ELF-1 (cell line): ENCODE results near the gene ILDR2.

Experiments
- DNase-seq: peaks from one replicate; pipeline ENCODE4 v3.0.0-alpha.2; 2016; ENCODE audit warnings: low read depth, low spot score

The ILDR2 gene, protein sequence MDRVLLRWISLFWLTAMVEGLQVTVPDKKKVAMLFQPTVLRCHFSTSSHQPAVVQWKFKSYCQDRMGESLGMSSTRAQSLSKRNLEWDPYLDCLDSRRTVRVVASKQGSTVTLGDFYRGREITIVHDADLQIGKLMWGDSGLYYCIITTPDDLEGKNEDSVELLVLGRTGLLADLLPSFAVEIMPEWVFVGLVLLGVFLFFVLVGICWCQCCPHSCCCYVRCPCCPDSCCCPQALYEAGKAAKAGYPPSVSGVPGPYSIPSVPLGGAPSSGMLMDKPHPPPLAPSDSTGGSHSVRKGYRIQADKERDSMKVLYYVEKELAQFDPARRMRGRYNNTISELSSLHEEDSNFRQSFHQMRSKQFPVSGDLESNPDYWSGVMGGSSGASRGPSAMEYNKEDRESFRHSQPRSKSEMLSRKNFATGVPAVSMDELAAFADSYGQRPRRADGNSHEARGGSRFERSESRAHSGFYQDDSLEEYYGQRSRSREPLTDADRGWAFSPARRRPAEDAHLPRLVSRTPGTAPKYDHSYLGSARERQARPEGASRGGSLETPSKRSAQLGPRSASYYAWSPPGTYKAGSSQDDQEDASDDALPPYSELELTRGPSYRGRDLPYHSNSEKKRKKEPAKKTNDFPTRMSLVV

DNA sequence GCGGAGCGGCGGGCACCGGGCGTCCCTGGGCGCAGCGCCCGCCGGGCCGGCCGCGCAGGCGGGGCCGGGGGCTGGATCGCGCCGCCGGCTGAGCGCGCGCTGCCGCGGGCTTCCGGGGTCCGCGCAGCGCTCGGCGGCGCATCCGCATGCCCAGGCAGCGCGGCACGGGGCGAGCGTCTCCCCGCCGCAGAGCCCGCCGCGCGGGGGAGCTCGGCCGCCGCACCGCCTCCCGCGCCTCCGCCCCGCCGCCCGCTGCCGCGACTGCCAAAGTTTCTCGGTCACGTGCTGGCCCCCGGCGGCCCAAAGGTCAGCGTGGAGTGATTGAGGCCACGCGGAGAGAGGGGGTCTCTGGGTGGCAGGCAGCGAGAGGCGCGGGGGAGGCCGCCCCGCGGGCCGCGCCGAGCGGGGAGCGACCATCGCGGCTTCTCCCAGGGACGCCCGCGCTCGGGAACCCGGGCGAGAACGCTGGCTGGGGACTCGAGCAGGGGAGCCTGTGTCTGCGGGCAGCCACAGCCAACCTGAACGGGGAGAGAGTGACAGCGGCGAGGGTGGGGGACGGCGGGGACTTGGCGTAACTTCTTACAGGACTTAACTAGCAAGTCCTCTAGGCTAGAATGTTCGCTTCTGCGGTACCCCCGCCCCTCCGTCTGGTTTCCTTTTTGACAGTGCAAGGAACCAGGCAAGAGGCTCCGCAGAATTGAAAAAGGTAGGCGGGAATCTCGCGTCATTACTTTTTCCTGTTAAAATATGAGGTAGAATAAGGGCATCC is at the start of gene ILDR2:
TSS of gene ILDR2 (minus strand) at position 180 of the 769 bp plus-strand sequence. CDS start 272 bp downstream, outside the sequence.
- peak; percentile 57 for DNase-seq

DNA sequence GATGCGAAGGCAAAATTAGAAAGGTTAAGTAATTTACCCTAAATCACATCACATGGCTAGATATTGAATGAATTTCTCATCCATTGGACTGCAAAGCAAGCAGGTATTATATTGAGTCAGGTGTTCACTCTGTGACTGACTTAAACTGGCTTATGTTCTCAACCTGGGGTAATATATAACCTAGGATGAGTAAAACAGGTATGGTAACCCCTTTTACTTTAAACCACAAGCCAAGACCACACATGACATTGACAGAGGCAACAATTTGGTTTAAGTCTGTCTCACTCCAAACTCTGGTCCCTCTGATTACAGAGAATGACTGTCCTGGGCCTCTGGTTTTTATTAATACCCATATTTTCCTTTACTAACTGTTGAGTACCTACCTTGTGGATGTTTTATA is 47.0 kb upstream of the ILDR2 start:
- no peak for DNase-seq

DNA sequence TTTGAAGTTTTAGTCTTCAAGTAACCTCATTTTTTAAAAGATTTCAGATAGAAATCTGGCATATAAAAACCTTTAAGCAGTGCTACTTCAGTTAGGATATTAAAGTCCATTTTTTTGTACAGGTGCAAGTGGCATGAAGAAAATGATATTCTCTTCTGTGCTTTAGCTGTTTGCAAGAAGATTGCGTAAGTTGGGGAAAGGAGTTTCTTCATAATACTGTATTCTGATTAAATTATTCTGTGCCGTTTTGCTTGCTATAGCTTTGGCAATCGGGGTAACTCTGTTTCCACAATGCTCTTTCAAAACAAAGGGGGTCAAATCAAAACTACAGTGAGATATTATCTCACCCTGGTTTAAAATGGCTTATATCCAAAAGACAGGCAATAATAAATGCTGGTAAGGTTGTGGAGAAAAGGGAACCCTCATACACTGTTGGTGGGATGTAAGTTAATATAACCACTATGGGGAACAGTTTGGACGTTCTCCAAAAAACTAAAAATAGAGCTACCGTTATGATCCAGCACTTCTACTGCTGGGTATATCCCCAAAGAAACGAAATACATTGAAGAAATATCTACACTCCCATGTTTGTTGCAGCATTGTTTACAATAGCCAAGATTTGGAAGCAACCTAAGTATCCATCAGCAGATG is 40.9 kb upstream of the ILDR2 start:
- no peak for DNase-seq

DNA sequence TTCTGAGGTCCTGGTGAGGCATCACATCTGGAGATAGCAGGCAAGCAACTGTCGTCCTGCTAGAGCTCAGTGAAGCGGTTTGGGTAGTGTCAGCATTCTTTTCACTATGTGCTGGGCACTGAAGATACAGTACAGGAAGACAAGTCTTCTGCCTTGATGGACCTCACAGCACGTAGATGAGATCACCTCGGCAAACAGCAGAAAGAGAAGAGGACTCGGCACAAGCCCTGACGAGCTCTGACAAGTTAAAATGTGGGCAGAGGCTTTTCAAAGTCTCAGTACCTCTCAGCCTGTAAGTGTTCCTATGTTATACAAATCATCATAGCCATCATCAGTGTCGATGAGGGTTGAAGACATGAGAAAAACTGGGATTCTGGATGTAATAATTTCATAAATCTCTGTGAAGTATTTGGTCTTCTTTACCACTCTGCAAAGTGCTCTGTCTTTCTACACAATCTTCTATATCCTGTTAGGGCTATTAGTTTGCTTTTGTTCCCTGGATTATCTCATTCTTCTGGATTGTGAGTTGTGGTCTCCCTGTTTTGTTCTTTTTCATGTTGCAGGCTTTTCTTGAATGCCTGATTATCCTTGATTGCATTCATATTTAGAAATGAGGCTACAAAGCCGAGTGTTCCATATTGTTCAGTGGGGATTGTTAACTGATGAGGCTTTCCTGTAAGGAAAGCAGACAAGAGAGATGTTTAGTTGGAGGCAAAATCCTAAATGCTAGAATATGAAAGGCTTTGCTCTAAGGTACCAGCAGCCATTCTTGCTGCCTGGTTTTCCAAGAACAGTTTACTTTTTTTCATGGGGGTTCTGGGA is 38.0 kb upstream of the ILDR2 start:
- no peak for DNase-seq

DNA sequence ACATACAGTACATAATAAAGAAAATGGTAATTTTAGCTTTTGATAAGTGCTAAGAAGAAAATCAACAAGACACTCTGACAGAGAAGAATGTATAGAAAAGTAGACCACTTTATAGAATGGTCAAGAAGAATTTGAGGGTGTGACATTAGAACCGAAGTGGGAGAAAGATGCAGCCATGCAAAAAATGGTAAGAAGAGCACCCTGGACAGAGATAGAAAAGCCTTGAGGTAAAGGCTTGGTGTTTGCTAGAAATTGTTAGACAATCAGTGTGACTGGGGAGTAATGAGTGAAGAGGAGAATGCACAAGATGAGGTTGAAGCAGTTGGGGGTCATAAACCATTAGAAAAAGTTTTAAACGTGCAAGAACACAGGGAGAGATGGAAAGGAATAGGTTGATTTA is 37.2 kb upstream of the ILDR2 start:
- no peak for DNase-seq

DNA sequence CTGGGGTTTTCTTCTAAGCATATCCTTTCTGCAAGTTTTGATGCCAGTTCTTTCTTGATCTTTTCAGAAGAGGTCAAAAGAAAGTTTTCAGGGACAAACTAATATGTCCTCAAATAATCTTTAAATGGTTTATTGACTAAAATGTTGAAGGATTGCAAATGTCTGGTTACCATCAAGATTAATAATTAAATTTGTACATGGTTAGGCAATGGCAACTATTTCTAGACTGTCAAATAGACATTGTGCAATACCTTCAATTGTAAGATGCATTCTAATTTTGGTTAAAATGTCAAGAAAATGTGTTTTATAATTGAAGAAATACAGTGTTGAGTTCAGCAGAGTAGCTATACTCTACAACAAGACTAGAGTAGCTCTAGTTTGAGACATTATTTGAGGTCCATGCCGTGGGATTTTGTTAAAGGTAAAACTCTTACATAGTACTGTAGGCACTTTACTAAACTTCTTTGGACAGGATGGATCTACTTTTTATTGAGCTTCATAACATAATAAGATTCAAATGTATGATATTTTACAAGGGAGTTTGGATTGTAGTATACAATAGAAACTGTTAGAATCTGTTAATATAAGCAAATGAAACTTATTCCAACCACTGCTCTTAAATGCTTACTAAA is 36.3 kb upstream of the ILDR2 start:
- no peak for DNase-seq

DNA sequence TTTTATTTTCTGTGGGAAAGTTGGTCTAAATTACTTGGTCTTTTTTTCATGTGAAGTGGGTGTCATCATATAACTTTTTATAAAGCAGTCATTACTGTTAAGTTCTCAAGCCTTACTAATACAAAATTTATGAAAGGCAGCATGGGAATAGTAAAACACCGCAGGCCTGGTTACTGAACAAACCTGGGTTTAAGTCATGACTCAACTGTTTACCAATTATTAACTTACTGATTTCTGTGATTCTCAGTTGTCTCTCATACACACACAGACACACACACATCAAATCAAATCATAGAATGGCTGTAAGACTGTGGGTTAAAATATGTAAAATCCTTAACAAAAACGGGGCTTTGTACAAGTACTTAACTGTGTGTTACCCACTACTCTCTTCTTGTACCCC is 28.4 kb upstream of the ILDR2 start:
- DNase-seq = no peak

DNA sequence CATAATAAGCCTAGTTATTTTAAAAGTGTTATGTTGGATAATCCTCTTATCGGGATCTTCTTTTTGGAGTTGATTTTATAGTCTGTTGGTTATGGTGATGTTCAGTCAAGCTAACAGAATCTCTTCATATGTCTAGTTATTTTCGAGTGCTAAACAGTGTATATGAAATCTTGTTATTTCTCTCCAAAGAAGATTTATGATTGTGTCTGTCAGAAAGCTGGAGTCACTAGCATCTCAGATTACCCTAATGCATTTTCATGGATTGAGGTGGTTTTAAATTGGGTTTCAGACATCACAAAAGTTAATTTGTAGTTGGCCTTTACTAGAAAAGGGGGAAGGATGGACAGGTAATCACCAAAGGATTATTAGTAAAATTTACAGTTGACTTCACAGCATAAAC is 27.0 kb upstream of the ILDR2 start:
- DNase-seq = no peak

DNA sequence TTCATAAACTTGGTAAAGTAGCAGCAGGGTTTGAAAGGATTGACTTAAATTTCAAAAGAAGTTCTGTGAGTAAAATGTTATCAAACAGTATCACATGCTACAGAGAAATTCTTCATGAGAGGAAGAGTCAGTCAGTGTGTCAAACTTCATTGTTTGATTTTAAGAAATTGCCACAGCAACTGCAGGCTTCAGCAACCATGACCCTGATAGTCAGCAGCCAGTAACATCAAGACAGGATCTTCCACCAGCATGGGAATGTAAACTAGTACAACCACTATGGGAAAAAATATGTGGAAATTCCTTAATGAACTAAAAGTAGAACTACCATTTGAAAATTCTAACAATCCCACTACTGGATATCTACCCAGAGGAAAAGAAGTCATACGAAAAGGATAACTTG is 25.2 kb upstream of the ILDR2 start:
- DNase-seq = no peak

DNA sequence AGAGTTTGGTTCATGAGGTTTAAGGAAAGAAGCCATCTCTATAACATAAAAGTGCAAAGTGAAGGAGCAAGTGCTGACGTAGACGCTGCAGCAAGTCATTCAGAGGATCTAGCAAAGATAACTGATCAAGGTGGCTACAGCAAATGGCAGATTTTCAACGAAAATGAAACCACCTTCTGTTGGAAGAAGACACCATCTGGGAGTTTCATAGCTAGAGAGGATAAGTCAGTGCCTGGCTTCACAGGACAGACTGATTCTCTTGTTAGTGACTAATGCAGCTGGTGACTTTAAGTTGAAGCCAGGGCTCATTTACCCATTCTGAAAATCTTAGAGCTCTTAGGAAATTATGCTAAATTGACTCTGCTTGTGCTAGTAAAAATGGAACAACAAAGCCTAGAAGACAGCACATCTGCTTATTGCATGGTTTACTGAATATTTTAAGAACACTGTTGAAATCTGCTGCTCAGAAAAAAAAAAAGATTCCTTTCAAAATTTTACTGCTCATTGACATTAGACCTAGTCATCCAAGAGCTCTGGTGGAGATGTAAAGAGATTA is 24.2 kb upstream of the ILDR2 start:
- DNase-seq = no peak

DNA sequence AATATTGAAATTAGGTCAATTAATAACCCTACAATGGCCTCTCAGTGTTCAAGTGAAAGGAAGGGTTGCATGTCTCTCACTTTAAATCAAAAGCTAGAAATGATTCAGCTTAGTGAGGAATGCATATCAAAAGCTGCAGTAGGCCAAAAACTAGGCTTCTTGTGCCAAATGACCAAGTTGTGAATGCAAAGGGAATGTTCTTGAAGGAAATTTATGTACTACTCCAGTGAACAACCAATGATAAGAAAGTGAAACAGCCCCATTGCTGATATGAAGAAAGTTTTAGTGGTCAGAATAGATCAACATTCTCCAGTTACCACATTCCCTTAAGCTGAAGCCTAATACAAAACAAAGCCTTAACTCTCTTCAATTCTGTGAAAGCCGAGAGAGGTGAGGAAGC is 23.7 kb upstream of the ILDR2 start:
- DNase-seq = no peak

DNA sequence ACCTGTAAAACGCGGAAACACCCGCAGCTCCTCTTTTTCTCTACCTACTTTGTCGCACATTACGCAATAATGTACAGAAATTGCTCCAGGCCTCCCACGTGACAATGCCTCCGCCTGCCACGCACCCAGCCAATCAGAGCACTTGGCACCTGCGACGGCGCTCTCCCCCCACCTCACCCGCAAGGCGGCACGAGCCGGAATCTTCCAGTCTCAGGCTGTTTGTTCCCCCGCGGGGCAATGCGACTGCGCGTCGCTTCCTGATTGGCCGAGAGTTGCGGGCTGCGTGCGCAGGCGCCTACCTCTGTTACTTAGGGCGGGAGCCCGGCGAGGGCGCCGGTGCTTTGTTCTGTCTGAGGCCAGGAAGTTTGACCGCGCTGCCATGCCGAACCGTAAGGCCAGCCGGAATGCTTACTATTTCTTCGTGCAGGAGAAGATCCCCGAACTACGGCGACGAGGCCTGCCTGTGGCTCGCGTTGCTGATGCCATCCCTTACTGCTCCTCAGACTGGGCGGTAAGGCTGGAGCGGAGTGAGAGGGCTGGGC is 13.7 kb upstream of the ILDR2 start, which contains the start of gene MAEL:
TSS of gene MAEL (plus strand) at position 307 of the 542 bp plus-strand sequence. CDS start at position 380, 73 bp downstream.
- no peak for DNase-seq

DNA sequence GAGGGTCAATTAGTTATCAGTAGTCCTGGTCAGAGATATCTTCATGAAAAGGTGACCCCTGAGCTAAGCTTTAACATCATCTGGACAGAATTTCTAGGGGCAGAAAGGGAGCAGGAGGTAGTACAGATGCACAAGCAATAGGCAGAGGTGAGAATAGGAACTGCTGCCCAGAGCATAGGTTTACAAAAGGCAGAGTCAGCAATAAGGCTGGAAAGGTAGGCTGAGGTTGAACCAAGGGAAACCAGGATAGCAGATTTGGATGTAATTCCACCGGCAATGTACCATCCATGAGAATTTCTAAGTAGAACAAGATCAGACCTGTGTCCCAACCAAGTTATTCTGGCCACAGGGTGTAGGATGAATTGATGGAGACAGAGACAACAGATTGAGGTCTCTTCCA is 6.2 kb upstream of the ILDR2 start:
- DNase-seq = no peak

DNA sequence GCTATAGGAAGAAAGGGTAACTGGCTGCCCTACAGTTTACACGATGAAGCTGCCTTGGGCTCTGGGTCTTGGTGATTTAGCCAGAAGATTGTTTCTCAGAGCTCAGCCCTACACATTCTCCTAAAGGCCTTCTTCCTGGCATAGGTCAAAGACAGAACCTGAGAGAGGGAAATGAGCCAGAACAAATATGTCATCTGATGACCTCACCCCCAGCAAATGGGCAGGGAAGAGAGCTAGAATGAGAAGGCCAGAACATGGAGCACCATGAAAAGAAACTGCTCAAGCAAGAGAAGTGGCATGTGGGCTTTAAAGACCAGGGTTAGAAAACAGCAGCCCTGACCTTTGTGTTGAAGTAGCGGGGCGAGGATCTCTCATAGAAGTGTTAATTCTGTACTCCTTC is 5.5 kb upstream of the ILDR2 start:
- DNase-seq = no peak

DNA sequence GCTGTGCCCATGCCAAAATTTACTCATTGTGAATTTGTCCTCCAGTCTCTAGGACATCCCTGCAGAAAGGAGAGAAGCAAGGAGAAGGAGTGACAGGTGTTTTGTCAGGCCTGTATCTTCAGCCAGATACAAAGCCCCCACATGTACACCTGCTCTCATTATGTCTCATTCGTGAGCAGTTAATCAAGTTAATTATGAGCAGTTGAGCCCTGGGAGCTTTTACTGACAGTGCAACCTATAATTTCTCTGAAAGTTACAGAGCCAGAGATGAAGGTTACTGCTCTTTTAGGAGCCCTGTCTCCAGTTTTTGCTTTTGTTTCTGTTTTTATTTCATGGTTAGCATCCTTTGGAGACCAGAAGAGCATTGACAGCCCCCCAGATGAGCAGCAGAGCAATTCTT is 5.0 kb upstream of the ILDR2 start:
- no peak for DNase-seq

DNA sequence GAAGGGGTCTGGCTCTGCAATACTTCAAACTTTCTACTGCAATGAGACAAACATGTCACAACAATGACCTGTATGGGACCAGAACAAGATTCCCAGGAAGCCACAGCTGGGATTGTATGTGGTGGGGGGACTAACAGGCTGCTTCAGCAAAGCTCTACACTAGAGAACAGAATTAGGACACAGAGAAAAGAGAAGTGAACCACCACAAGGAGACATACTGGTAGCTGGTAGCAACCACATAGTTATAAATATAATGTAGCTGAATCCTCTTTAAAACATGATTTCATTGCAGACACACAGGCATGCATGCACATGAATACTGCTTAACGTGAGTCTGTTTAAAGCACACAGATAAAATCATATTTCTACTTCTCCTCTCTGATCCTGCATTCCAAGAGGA is 3.5 kb upstream of the ILDR2 start:
- DNase-seq = no peak

DNA sequence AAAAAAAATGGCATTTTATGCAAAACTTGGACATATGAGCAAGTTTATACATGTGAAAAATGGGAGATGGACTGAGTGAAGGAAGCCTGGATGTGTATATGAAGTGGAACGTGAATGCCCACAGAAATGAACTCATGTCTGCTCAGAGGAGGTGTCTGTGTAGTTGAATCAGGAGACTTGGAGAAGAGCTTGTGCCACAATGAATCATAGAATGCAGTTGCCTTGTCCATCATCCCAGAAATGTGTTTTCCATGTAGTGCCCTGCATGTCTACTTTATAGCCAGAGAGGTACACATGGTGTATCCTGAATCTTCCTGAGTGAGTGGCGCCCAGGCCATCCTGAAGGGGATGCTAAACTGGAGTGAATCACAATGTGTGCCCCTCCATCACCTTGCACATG is 2.6 kb upstream of the ILDR2 start:
- no peak for DNase-seq

DNA sequence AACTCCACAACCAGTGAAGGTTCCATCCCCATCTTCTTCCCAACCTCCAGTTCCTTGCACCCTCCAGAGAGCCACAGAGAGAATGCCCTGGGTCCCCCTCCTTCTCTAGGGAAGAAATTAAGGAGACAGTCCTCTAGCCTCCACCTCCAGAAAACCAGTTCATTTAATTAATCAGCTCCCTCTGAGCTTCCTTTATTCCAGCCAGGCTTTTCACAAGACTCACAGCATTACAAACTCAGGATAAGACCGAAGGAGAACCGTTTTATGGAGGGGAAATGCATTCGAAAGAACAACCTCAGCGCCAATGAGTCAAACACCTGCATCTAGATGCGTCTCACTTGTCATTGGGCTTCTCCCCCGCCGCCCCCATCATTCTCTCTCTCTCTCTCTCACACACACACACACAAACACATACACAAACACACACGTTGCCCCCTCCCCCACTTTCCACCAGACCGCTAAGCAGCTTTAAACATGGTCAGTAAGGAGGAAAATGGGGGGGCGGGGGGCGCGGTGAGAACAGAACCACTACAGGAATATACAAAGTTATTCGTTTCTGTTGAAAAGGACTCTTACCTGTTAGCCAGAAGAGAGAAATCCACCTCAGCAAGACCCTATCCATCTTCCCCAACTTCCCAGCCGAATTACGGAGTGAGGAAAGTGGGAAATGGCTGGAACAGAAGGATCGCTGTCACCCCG is 544 bp downstream of the ILDR2 start:
- no peak for DNase-seq

DNA sequence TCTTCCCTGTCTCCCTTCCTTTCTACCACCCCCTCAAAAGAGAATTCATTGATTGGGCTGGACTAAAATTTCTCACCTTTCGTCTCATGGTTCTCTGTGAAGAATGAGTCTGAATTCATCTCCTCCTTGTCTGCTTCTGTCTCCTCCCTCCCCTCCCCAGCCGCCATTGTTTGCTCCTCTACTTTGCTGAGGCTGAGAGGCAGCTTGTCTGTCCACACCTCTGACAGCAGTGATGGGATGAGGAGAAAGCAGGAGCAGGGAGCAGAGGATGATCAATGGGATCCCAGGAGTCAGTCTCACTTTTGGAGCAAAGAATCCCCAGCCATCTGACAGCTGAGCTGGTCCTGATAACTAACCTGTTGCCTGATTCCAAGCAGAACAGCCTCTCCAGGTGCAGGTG is 2.5 kb downstream of the ILDR2 start:
- DNase-seq = no peak
